Kidney (tissue), 14 donors: ENCODE data around the gene IMMP2L. TPM values are rescaled to one million over a fixed set of nuclear protein-coding genes. Genes with fewer than 3 reads are reported as not detected.

Experiments used
- DNase-seq, 5 donors: peaks; one replicate each; pipeline ENCODE4 v3.0.0-alpha.2; 2013 to 2020
- FAIRE-seq: peaks from 2 replicates; lab custom pipeline; 2012; peaks lifted over from hg19 to GRCh38; lab: Jason Lieb, UNC
- H3K27ac ChIP-seq, 2 donors: one replicate each; pipeline ENCODE4 v1.7.0; 2013; ENCODE audit warnings: low read depth in 2 of 2, low read length in 2 of 2, inconsistent platforms in 1 of 2
- H3K27me3 ChIP-seq: one replicate; pipeline ENCODE4 v1.7.1; 2013; ENCODE audit warnings: low read length, inconsistent platforms; ENCODE audit not compliant: control insufficient read depth, insufficient read depth
- H3K36me3 ChIP-seq, 3 donors: one replicate each; pipeline versions ENCODE4 v1.7.0 to v1.7.1; 2013; ENCODE audit warnings: low read length in 3 of 3, control low read depth in 1 of 3, inconsistent platforms in 1 of 3; ENCODE audit not compliant: insufficient read depth in 3 of 3, control insufficient read depth in 2 of 3
- H3K4me1 ChIP-seq, 3 donors: one replicate each; pipeline versions ENCODE4 v1.7.0 to v1.7.1; 2013; ENCODE audit warnings: low read length in 3 of 3, inconsistent platforms in 1 of 3, low read depth in 1 of 3; ENCODE audit not compliant: control insufficient read depth in 2 of 3, insufficient read depth in 2 of 3
- H3K4me3 ChIP-seq, 3 donors: one replicate each; pipeline versions ENCODE4 v1.7.0 to v1.8.1; 2013; ENCODE audit warnings: low read length in 3 of 3, control low read depth in 1 of 3, inconsistent platforms in 1 of 3
- H3K9ac ChIP-seq, 3 donors: one replicate each; pipeline versions ENCODE4 v1.7.0 to v1.7.1; 2013; ENCODE audit warnings: low read length in 3 of 3, control low read depth in 1 of 3, inconsistent platforms in 1 of 3
- H3K9me3 ChIP-seq, 3 donors: one replicate each; pipeline versions ENCODE4 v1.7.0 to v1.7.1; 2013; ENCODE audit warnings: low read length in 3 of 3, control low read depth in 1 of 3, inconsistent platforms in 1 of 3; ENCODE audit not compliant: control insufficient read depth in 2 of 3, insufficient read depth in 1 of 3
- CTCF ChIP-seq: IDR thresholded peaks from 3 replicates; pipeline ENCODE4 v1.5.1; 2012; ENCODE audit warnings: mild to moderate bottlenecking, moderate library complexity, borderline replicate concordance; ENCODE audit not compliant: insufficient read depth; ENCODE audit errors: extremely low read depth
- intact Hi-C: fragments of 100-400 bp; cut with DNase I; formaldehyde crosslinking; loops from one replicate; pipeline ENCODE4 v1.11.1; 2022
- polyA plus RNA-seq: library from polyadenylated mRNA; stranded (reverse); fragments of 350-450 nt; fragmentation: Illumina TruSeq; extraction: RNeasy Lipid Tissue Mini Kit (QIAGEN cat#74804); gene quantifications from one replicate; pipeline ENCODE4 v1.2.3, GENCODE V29; 2014; ENCODE audit warnings: low read depth, low replicate concordance; ENCODE audit not compliant: insufficient read depth
- total RNA-seq: library from RNA; stranded (reverse); fragmentation: NEBNext Ultra II Directional; extraction: Animal tissue kit (Norgen Biotek cat#: 25700); gene quantifications from one replicate; pipeline ENCODE4 v1.2.1, GENCODE V29; 2021
- donor health status: control.
- donor health status: control.
- donor health status: control.
- donor health status: control.
- donor health status: control.
- donor health status: DM: yes; HTN: yes; CAD: no.
- donor health status: Normal renal cell carcinoma (clear cell type).

Gene IMMP2L
- total and polyA plus RNA-seq, 2 donors from 2014 or later, result 46.4 to 52.1 TPM

GRCh38 chr7:111173528-111173927, 388.8 kb downstream of the IMMP2L start:
- intact Hi-C loops, result no loop called here
- no peak overlapping the region for H3K27ac ChIP-seq
- no peaks in the 10 kb centered on the region for H3K4me1 ChIP-seq
- no peak for TF ChIP-seq CTCF
- DNase-seq (no peak), FAIRE-seq (no peak)
- H3K27me3 ChIP-seq, result no peaks in the 10 kb centered on the region
- no peaks in the 10 kb centered on the region for H3K36me3 ChIP-seq
- no peak overlapping the region for H3K4me3 ChIP-seq
- H3K9ac ChIP-seq, result no peak overlapping the region
- peaks cover 0 to under 1% (median 0%) of the 10 kb centered on the region in 3 donors for H3K9me3 ChIP-seq

- FAIRE-seq, result peak; percentile 66
- DNase-seq, result no peak
- Histone ChIP-seq H3K4me1 (no peaks in the 10 kb centered on the region), H3K4me3 (no peak overlapping the region), H3K9me3 (no peaks in the 10 kb centered on the region), H3K36me3 (no peaks in the 10 kb centered on the region), H3K9ac (no peak overlapping the region), H3K27me3 (no peaks in the 10 kb centered on the region), H3K27ac (no peak overlapping the region)
- intact Hi-C loops, result no loop called here
- no peak for TF ChIP-seq CTCF
Observed at GRCh38 chr7:111172564-111173257, 389.6 kb downstream of the IMMP2L start.

- Histone ChIP-seq H3K27me3 (no peaks in the 10 kb centered on the region), H3K9me3 (no peaks in the 10 kb centered on the region), H3K4me3 (no peak overlapping the region), H3K9ac (no peak overlapping the region), H3K36me3 (no peaks in the 10 kb centered on the region), H3K4me1 (no peaks in the 10 kb centered on the region), H3K27ac (no peak overlapping the region)
- no peak for FAIRE-seq
- TF ChIP-seq CTCF, result no peak
- DNase-seq, result peak in 2 of 5 donors; percentile 63 to 82
- intact Hi-C loops, result no loop called here
Observed at GRCh38 chr7:111168182-111168581, 394.1 kb downstream of the IMMP2L start.
